Ovary (tissue), 3 donors: ENCODE measurements around the gene EHD3.

Experiments
- CTCF ChIP-seq, 3 donors: fragments of 450-650 bp in 2 of 3; fragments of 200-600 bp in 1 of 3; IDR thresholded peaks; one replicate each; pipeline versions ENCODE4 v1.5.1 to v1.8.0; 2016 to 2022; ENCODE audit warnings: antibody characterized with exemption in 3 of 3, mild to moderate bottlenecking in 1 of 3
- POLR2A ChIP-seq: fragments of 450-650 bp; IDR thresholded peaks from one replicate; pipeline ENCODE4 v1.6.1; 2017; ENCODE audit warnings: antibody characterized with exemption, mild to moderate bottlenecking, moderate library complexity
- donor health status: DM: no; HTN: no; CAD: no.

GRCh38 chr2:31221544-31221943 is 12.4 kb upstream of the EHD3 start:
- no peak for TF ChIP-seq POLR2A
- TF ChIP-seq CTCF (IDR thresholded peaks at IDR 0.05), result no peak
